ENCODE data around the gene DCC. TPM values are rescaled to one million over a fixed set of nuclear protein-coding genes. Genes with fewer than 3 reads are reported as not detected.

Gene DCC
- total RNA-seq, 1 experiment from 2014 or later: not detected

GRCh38 chr18:52468496-52468895, 128.5 kb downstream of the DCC start:
- no TSS peak for BruUV-seq (replicated peaks)
- no peaks in the 10 kb centered on the region for H3K27me3 Mint-ChIP-seq (ENCODE audit: insufficient read depth, unreplicated experiment)
- no peak for TF ChIP-seq CTCF (IDR thresholded peaks at IDR 0.05; ENCODE audit: unreplicated experiment)
- peaks cover 15% of the 10 kb centered on the region for H3K9me3 Mint-ChIP-seq (ENCODE audit: unreplicated experiment)
- H3K27ac Mint-ChIP-seq (ENCODE audit: low read depth, unreplicated experiment): no peak overlapping the region
- no peak for DNase-seq (ENCODE audit: unreplicated experiment)
- intact Hi-C loops (cut with micrococcal nuclease): no loop called here
- H3K36me3 Mint-ChIP-seq (ENCODE audit: insufficient read depth, unreplicated experiment): no peaks in the 10 kb centered on the region
- no peak overlapping the region for H3K4me3 Mint-ChIP-seq (ENCODE audit: unreplicated experiment)
- no peaks in the 10 kb centered on the region for H3K4me1 Mint-ChIP-seq (ENCODE audit: insufficient read depth, unreplicated experiment)
- ChIA-PET POLR2A (no interaction called here), CTCF (no interaction called here)

GRCh38 chr18:52475325-52475724, 135.3 kb downstream of the DCC start:
- Mint-ChIP-seq H3K4me3 (ENCODE audit: unreplicated experiment) (no peak overlapping the region), H3K27me3 (ENCODE audit: insufficient read depth, unreplicated experiment) (no peaks in the 10 kb centered on the region), H3K4me1 (ENCODE audit: insufficient read depth, unreplicated experiment) (no peaks in the 10 kb centered on the region), H3K36me3 (ENCODE audit: insufficient read depth, unreplicated experiment) (no peaks in the 10 kb centered on the region), H3K27ac (ENCODE audit: low read depth, unreplicated experiment) (no peak overlapping the region), H3K9me3 (ENCODE audit: unreplicated experiment) (peaks cover 27% of the 10 kb centered on the region)
- no TSS peak for BruUV-seq (replicated peaks)
- DNase-seq (ENCODE audit: unreplicated experiment): no peak
- intact Hi-C loops (cut with micrococcal nuclease): no loop called here
- ChIA-PET POLR2A (interaction anchor here (0.6 kb wide), 1 partner anchor 171 kb away, joined by 3 read pairs; no protein-coding TSS in a partner anchor), CTCF (interaction anchor here (0.5 kb wide), 1 partner anchor 8 kb away, joined by 3 read pairs; no protein-coding TSS in a partner anchor)
- no peak for TF ChIP-seq CTCF (IDR thresholded peaks at IDR 0.05; ENCODE audit: unreplicated experiment)

- Mint-ChIP-seq H3K9me3 (ENCODE audit: unreplicated experiment) (peaks cover 26% of the 10 kb centered on the region), H3K27me3 (ENCODE audit: insufficient read depth, unreplicated experiment) (no peaks in the 10 kb centered on the region), H3K27ac (ENCODE audit: low read depth, unreplicated experiment) (no peak overlapping the region), H3K4me3 (ENCODE audit: unreplicated experiment) (no peak overlapping the region), H3K4me1 (ENCODE audit: insufficient read depth, unreplicated experiment) (no peaks in the 10 kb centered on the region), H3K36me3 (ENCODE audit: insufficient read depth, unreplicated experiment) (no peaks in the 10 kb centered on the region)
- ChIA-PET CTCF (no interaction called here), POLR2A (interaction anchor here (1.0 kb wide), 1 partner anchor 9 kb away, joined by 3 read pairs; no protein-coding TSS in a partner anchor)
- intact Hi-C loops (cut with micrococcal nuclease): no loop called here
- DNase-seq (ENCODE audit: unreplicated experiment): no peak
- TF ChIP-seq CTCF (IDR thresholded peaks at IDR 0.05; ENCODE audit: unreplicated experiment): no peak
- BruUV-seq (replicated peaks): no TSS peak
Measured at GRCh38 chr18:52481116-52481515, 141.1 kb downstream of the DCC start.

DNA sequence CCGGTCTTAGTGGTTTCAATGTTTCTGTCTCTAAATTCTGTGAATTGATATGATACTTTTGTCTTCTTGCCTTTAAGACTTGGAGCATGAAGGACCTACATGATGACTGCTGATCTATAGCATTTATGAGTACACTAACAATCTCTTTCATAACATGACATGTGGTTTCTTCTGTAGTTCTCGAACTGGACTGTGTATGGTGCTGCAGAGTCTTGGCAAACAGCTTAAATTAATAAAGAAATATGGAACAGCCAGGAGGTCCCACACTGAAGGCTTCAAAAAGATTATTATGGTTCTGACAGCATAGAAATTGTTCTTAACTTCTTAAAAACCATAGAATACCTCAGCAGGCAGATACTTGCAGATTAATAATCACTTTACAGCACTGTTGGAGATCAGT, 145.0 kb downstream of the DCC start:
- DNase-seq (ENCODE audit: unreplicated experiment): no peak
- H3K27me3 Mint-ChIP-seq (ENCODE audit: insufficient read depth, unreplicated experiment): no peaks in the 10 kb centered on the region
- intact Hi-C loops (cut with micrococcal nuclease): no loop called here

More for the DNA sequence above, 145.0 kb downstream of the DCC start:
- H3K36me3 Mint-ChIP-seq (ENCODE audit: insufficient read depth, unreplicated experiment): no peaks in the 10 kb centered on the region
- CTCF ChIA-PET: no interaction called here
- H3K4me3 Mint-ChIP-seq (ENCODE audit: unreplicated experiment): no peak overlapping the region
- no peak overlapping the region for H3K27ac Mint-ChIP-seq (ENCODE audit: low read depth, unreplicated experiment)
- H3K4me1 Mint-ChIP-seq (ENCODE audit: insufficient read depth, unreplicated experiment): no peaks in the 10 kb centered on the region
- POLR2A ChIA-PET: no interaction called here
- peaks cover 26% of the 10 kb centered on the region for H3K9me3 Mint-ChIP-seq (ENCODE audit: unreplicated experiment)
- no TSS peak for BruUV-seq (replicated peaks)
- TF ChIP-seq CTCF (IDR thresholded peaks at IDR 0.05; ENCODE audit: unreplicated experiment): no peak

All from MCF 10A (cell line).